Stomach (tissue), 4 donors: ENCODE data around the gene SIX3.

Experiments used
- CTCF ChIP-seq, 7 experiments: fragments of 450-650 bp in 4 of 7; fragments of 200-600 bp in 3 of 7; sonication (generic) in 3 of 7; IDR thresholded peaks; one replicate each; pipeline ENCODE4 v1.5.1; 2016 to 2019; ENCODE audit warnings: antibody characterized with exemption in 7 of 7, control low read depth in 2 of 7, mild to moderate bottlenecking in 1 of 7
- EP300 ChIP-seq: sonication (generic); formaldehyde crosslinking; IDR thresholded peaks from one replicate; pipeline ENCODE4 v1.6.1; 2017; ENCODE audit warnings: antibody characterized with exemption
- POLR2AphosphoS5 ChIP-seq, 3 donors: sonication (generic); formaldehyde crosslinking; IDR thresholded peaks; one replicate each; pipeline ENCODE4 v1.6.1; 2016; ENCODE audit warnings: antibody characterized with exemption in 3 of 3

- TF ChIP-seq CTCF (IDR thresholded peaks at IDR 0.05) (no peak), POLR2AphosphoS5 (IDR thresholded peaks at IDR 0.05) (no peak), EP300 (no peak)
Measured at GRCh38 chr2:44928483-44929158, 12.9 kb upstream of the SIX3 start.
